ENCODE measurements around the gene IVD. TPM values are rescaled to one million over a fixed set of nuclear protein-coding genes. Genes with fewer than 3 reads are reported as not detected.
A peak's percentile ranks its signal among the peaks of the same experiment; 100 is the strongest.

IVD gene
- total RNA-seq, 1 donor from 2014 or later = 93.5 TPM

DNA sequence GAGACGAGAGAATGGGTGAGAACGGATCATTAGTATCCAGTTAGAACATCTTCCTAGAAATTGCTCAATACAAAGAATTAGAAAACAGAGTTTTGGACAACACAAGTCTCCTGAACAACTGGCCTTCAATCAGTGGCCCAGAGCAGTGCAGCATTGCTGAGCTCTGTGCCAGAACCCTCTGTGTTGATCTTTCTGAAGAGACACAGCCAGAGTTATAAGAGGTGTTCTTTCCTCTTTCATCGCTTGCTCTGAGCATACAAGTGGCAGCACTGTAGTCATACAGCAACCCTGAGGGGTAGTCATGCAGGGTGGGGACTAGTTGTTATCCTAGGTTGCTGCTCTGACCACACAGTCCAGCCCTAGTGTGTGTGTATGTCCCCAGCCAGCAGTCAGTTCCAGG, 19.1 kb upstream of the IVD start:
- no peak for ATAC-seq
- intact Hi-C loops (cut with DNase I) = no loop called here

GRCh38 chr15:40388941-40389823, 16.4 kb upstream of the IVD start:
- Histone ChIP-seq H3K9me3 (no peaks in the 10 kb centered on the region), H3K36me3 (peaks cover 56% of the 10 kb centered on the region), H3K4me3 (no peak overlapping the region), H3K27ac (peak overlapping the region; percentile 1), H3K27me3 (ENCODE audit: low read depth) (no peaks in the 10 kb centered on the region), H3K4me1 (peaks cover 3% of the 10 kb centered on the region)
- ATAC-seq (peak; percentile 84 to 85), DNase-seq (peak; percentile 70)
- intact Hi-C loops (cut with DNase I) = no loop called here
- TF ChIP-seq, protein P1, sequence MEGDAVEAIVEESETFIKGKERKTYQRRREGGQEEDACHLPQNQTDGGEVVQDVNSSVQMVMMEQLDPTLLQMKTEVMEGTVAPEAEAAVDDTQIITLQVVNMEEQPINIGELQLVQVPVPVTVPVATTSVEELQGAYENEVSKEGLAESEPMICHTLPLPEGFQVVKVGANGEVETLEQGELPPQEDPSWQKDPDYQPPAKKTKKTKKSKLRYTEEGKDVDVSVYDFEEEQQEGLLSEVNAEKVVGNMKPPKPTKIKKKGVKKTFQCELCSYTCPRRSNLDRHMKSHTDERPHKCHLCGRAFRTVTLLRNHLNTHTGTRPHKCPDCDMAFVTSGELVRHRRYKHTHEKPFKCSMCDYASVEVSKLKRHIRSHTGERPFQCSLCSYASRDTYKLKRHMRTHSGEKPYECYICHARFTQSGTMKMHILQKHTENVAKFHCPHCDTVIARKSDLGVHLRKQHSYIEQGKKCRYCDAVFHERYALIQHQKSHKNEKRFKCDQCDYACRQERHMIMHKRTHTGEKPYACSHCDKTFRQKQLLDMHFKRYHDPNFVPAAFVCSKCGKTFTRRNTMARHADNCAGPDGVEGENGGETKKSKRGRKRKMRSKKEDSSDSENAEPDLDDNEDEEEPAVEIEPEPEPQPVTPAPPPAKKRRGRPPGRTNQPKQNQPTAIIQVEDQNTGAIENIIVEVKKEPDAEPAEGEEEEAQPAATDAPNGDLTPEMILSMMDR (IDR thresholded peaks at IDR 0.05) = no peak

More for the DNA sequence above, 19.1 kb upstream of the IVD start:
- no peak overlapping the region for H3K27ac ChIP-seq
- DNase-seq = no peak
- H3K9me3 ChIP-seq = no peaks in the 10 kb centered on the region
- H3K27me3 ChIP-seq (ENCODE audit: low read depth) = no peaks in the 10 kb centered on the region
- no peak overlapping the region for H3K4me3 ChIP-seq
- peaks cover 33% of the 10 kb centered on the region for H3K36me3 ChIP-seq
- H3K4me1 ChIP-seq = peaks cover 17% of the 10 kb centered on the region
- TF ChIP-seq, protein P1 (IDR thresholded peaks at IDR 0.05) = no peak

- no peaks in the 10 kb centered on the region for H3K27me3 ChIP-seq (ENCODE audit: low read depth)
- peak overlapping the region; percentile 9 for H3K27ac ChIP-seq
- no peaks in the 10 kb centered on the region for H3K4me1 ChIP-seq
- no peaks in the 10 kb centered on the region for H3K9me3 ChIP-seq
- intact Hi-C loops (cut with DNase I) = no loop called here
- peaks cover 56% of the 10 kb centered on the region for H3K36me3 ChIP-seq
- TF ChIP-seq, protein P1 (IDR thresholded peaks at IDR 0.05) = no peak
- DNase-seq (no peak), ATAC-seq (peak; percentile 27 to 68)
- no peak overlapping the region for H3K4me3 ChIP-seq
These were observed 15.6 kb upstream of the IVD start for GRCh38 chr15:40389824-40390595.

- H3K4me1 ChIP-seq = peaks cover 3% of the 10 kb centered on the region
- DNase-seq (no peak), ATAC-seq (no peak)
- H3K4me3 ChIP-seq = no peak overlapping the region
- H3K27me3 ChIP-seq (ENCODE audit: low read depth) = no peaks in the 10 kb centered on the region
- TF ChIP-seq, protein P1 (IDR thresholded peaks at IDR 0.05) = no peak
- no peak overlapping the region for H3K27ac ChIP-seq
- intact Hi-C loops (cut with DNase I) = no loop called here
- peaks cover 40% of the 10 kb centered on the region for H3K36me3 ChIP-seq
- H3K9me3 ChIP-seq = no peaks in the 10 kb centered on the region
These were observed 12.3 kb upstream of the IVD start for GRCh38 chr15:40392986-40393948.
